OCI-LY7 (cell line): ENCODE results near the gene GPR146. TPM values are rescaled to one million over a fixed set of nuclear protein-coding genes. Genes with fewer than 3 reads are reported as not detected.

Experiments
- BruUV-seq: library from RNA; stranded (reverse); fragments of 400-500 nt; replicated peaks from 2 replicates; lab custom pipeline; 2021; lab: Mats Ljungman, UMichigan
- CTCF ChIA-PET: fragments of 300-600 bp; sonication (Branson Sonifier 250); formaldehyde crosslinking; loops from one replicate; lab custom pipeline; 2022; ENCODE audit warnings: antibody characterized with exemption; ENCODE audit not compliant: unreplicated experiment; lab: Charles Lee
- POLR2A ChIA-PET: fragments of 300-600 bp; sonication (Branson Sonifier 250); formaldehyde crosslinking; loops from one replicate; lab custom pipeline; 2022; ENCODE audit warnings: antibody characterized with exemption; lab: Charles Lee
- DNase-seq: peaks from one replicate; pipeline ENCODE4 v3.0.0-alpha.2; 2015; ENCODE audit warnings: low spot score
- H2AFZ ChIP-seq: fragments of 200-600 bp; sonication (generic), shearing (Covaris generic); 2 replicates; pipeline ENCODE4 v1.6.1; 2014; ENCODE audit warnings: mild to moderate bottlenecking, antibody characterized with exemption, low read length, moderate library complexity
- H3K27ac ChIP-seq: fragments of 200-600 bp; sonication (generic); 2 replicates; pipeline ENCODE4 v1.5.1; 2014; ENCODE audit warnings: mixed run types, low read depth, mild to moderate bottlenecking, moderate library complexity, low read length, inconsistent platforms; ENCODE audit not compliant: poor library complexity, severe bottlenecking
- H3K36me3 ChIP-seq: fragments of 200-600 bp; sonication (generic); 2 replicates; pipeline ENCODE4 v1.6.1; 2014; ENCODE audit warnings: mild to moderate bottlenecking, antibody characterized with exemption, low read length, moderate library complexity, mixed read lengths; ENCODE audit not compliant: insufficient read depth
- H3K4me1 ChIP-seq: fragments of 200-600 bp; sonication (generic); 2 replicates; pipeline ENCODE4 v1.5.1; 2014; ENCODE audit warnings: mild to moderate bottlenecking, low read length; ENCODE audit not compliant: insufficient read depth, poor library complexity, severe bottlenecking
- H3K4me2 ChIP-seq: fragments of 200-600 bp; sonication (generic); 2 replicates; pipeline ENCODE4 v1.6.1; 2014; ENCODE audit warnings: mild to moderate bottlenecking, low read length
- H3K4me3 ChIP-seq: fragments of 200-600 bp; sonication (generic); 2 replicates; pipeline ENCODE4 v1.5.1; 2014; ENCODE audit warnings: mild to moderate bottlenecking, low read depth, low read length; ENCODE audit not compliant: poor library complexity, severe bottlenecking
- H3K79me2 ChIP-seq: fragments of 200-600 bp; sonication (generic); 2 replicates; pipeline ENCODE4 v1.6.1; 2016; ENCODE audit warnings: low read depth, mild to moderate bottlenecking, low read length, moderate library complexity, mixed read lengths; ENCODE audit not compliant: insufficient read depth
- H3K9me2 ChIP-seq: fragments of 200-600 bp; sonication (generic); 2 replicates; pipeline ENCODE4 v1.6.1; 2016; ENCODE audit warnings: mild to moderate bottlenecking, low read length, mixed read lengths; ENCODE audit not compliant: insufficient read depth
- H3K9me3 ChIP-seq: fragments of 200-600 bp; sonication (generic); 2 replicates; pipeline ENCODE4 v1.6.1; 2014; ENCODE audit warnings: mild to moderate bottlenecking, mixed run types, low read length, mixed read lengths
- H4K20me1 ChIP-seq: fragments of 200-600 bp; sonication (generic); 2 replicates; pipeline ENCODE4 v1.6.1; 2014; ENCODE audit warnings: mild to moderate bottlenecking, antibody characterized with exemption, low read length, moderate library complexity, mixed read lengths; ENCODE audit not compliant: insufficient read depth
- EZH2phosphoT487 ChIP-seq: fragments of 200-600 bp; sonication (generic); IDR thresholded peaks from 2 replicates; pipeline ENCODE4 v1.6.1; 2018; ENCODE audit warnings: low read depth, borderline replicate concordance, mild to moderate bottlenecking, mixed run types, antibody characterized with exemption, low read length, moderate library complexity, mixed read lengths
- intact Hi-C: fragments of 100-400 bp; cut with micrococcal nuclease; formaldehyde crosslinking; loops from one replicate; pipeline ENCODE4 v1.10.0; 2022; ENCODE audit not compliant: unreplicated experiment
- total RNA-seq, 2 experiments: library from RNA; depleted of rRNA in 1 of 2; stranded (reverse); fragments of >200 nt in 1 of 2; shearing (Covaris generic) in 1 of 2; gene quantifications; 2 replicates each; pipeline ENCODE4 v1.2.3, GENCODE V29; 2014 to 2022
- TF ChIP-seq, protein P1 (sequence below): fragments of 200-600 bp; sonication (generic); conservative IDR thresholded peaks from 2 replicates; pipeline ENCODE4 v1.5.1; 2014; ENCODE audit warnings: mild to moderate bottlenecking, antibody characterized with exemption, low read length, moderate library complexity, mixed read lengths

Gene GPR146
- total RNA-seq, 2 experiments from 2014 or later: 0.95 to 3.3 TPM

DNA sequence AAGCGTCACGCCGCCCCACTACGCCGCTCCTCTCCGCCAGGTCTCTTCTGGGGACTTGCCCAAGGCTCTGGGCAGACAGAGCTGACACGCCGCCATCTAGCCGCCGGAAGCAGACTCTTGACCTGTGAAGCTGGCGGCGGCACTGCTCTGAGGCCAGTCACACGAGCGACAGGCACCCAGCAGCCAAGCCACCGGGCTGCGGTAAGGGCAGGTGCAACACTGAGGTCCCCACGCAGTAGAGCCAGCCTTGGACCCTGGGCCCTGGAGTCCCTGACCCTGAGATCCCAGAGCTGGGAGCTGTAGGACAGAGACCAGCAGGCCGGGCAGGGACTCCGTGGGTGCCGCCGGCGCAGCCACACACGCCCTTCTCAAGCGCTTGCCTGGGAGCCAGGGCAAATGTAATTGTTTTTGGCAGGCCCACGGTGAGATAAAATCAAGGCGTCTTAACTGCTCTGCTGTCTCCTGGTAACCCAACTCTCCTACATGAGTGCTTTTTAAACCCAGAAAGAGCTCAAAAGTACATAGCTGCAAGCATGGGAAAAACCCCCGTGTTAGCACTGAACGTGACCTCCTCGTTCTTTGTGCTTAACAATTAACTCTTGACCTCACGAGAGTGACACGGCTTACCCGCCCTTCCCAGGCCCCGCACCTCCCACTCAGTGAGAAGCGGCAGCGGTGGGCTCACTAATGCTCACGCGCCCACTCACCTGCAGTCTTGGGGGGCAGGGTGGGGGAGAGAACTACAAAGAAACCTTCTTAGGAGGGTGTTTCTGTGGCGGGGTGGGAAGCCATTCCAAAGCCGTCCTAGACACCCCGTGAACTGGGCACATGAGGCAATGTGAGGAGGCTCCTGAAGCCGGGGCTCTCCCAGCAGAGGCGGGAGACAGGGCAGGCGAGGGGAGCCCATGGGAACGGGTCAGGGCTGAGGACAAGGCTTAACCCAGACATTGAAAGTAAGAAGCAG is 52.1 kb downstream of the GPR146 start:
- intact Hi-C loops: no loop called here
- Histone ChIP-seq H4K20me1 (no peaks in the 10 kb centered on the region), H3K36me3 (peaks cover 44% of the 10 kb centered on the region), H3K9me2 (no peaks in the 10 kb centered on the region), H3K9me3 (no peaks in the 10 kb centered on the region), H3K4me2 (no peak overlapping the region), H2AFZ (no peak overlapping the region), H3K79me2 (no peaks in the 10 kb centered on the region), H3K4me3 (no peak overlapping the region), H3K4me1 (peaks cover 26% of the 10 kb centered on the region), H3K27ac (no peak overlapping the region)
- ChIA-PET CTCF (no interaction called here), POLR2A (no interaction called here)
- no peak for DNase-seq
- no TSS peak for BruUV-seq
- TF ChIP-seq EZH2phosphoT487: no peak
- TF ChIP-seq, protein P1, sequence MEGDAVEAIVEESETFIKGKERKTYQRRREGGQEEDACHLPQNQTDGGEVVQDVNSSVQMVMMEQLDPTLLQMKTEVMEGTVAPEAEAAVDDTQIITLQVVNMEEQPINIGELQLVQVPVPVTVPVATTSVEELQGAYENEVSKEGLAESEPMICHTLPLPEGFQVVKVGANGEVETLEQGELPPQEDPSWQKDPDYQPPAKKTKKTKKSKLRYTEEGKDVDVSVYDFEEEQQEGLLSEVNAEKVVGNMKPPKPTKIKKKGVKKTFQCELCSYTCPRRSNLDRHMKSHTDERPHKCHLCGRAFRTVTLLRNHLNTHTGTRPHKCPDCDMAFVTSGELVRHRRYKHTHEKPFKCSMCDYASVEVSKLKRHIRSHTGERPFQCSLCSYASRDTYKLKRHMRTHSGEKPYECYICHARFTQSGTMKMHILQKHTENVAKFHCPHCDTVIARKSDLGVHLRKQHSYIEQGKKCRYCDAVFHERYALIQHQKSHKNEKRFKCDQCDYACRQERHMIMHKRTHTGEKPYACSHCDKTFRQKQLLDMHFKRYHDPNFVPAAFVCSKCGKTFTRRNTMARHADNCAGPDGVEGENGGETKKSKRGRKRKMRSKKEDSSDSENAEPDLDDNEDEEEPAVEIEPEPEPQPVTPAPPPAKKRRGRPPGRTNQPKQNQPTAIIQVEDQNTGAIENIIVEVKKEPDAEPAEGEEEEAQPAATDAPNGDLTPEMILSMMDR: no peak

DNA sequence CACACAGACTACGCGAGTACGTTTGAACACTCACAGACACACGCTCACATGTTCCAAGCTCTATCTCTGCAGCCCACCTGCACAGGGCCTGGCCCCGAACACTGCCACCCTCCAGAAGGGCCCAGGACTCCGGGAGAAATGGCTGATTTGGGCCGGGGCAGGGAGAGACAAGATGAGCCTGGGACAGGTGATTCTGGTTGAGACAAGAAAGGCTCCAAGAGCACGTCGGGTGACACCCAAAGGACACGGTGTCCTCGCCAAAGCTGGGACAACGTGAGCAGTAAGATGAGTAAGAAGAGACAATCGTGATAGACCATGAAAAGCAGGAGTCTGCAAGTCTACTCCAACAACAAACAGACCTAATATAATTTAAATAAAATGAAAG is 52.8 kb downstream of the GPR146 start:
- no peak for DNase-seq
- no peaks in the 10 kb centered on the region for H4K20me1 ChIP-seq
- no peak overlapping the region for H3K4me2 ChIP-seq
- POLR2A ChIA-PET: no interaction called here
- H2AFZ ChIP-seq: no peak overlapping the region
- H3K4me1 ChIP-seq: peaks cover 26% of the 10 kb centered on the region
- no peaks in the 10 kb centered on the region for H3K9me3 ChIP-seq
- H3K79me2 ChIP-seq: no peaks in the 10 kb centered on the region
- CTCF ChIA-PET: no interaction called here
- intact Hi-C loops: no loop called here
- no peaks in the 10 kb centered on the region for H3K9me2 ChIP-seq
- no TSS peak for BruUV-seq
- peaks cover 37% of the 10 kb centered on the region for H3K36me3 ChIP-seq
- H3K4me3 ChIP-seq: no peak overlapping the region
- no peak overlapping the region for H3K27ac ChIP-seq
- TF ChIP-seq EZH2phosphoT487: no peak
- TF ChIP-seq, protein P1: no peak
